Neutrophil (primary cell): Measurements from ENCODE around the gene TET1.
"Not testable (repeated sequence)": the region's sequence is repeated elsewhere in the genome, so short reads cannot be mapped to it uniquely, and the experiment has no call there.

Experiments used
- H3K27ac ChIP-seq: fragments of 200-600 bp; sonication (generic); 2 replicates; pipeline ENCODE4 v1.5.1; 2016; ENCODE audit warnings: mild to moderate bottlenecking, moderate library complexity
- H3K27me3 ChIP-seq: fragments of 200-600 bp; sonication (generic); 2 replicates; pipeline ENCODE4 v1.6.0; 2016; ENCODE audit warnings: mild to moderate bottlenecking
- H3K36me3 ChIP-seq: fragments of 200-600 bp; sonication (generic); 2 replicates; pipeline ENCODE4 v1.5.1; 2017
- H3K4me1 ChIP-seq, 2 experiments: fragments of 200-600 bp in 1 of 2; sonication (generic) in 1 of 2; 1 replicate in 1 of 2; 2 replicates in 1 of 2; pipeline versions ENCODE4 v1.5.1 to v1.6.1; 2013 to 2016; ENCODE audit warnings: low read depth in 1 of 2, low read length in 1 of 2, mild to moderate bottlenecking in 1 of 2, moderate library complexity in 1 of 2; ENCODE audit not compliant: control insufficient read depth in 1 of 2, insufficient read depth in 1 of 2
- H3K4me3 ChIP-seq, 2 experiments: fragments of 200-600 bp in 1 of 2; sonication (generic) in 1 of 2; 1 replicate in 1 of 2; 2 replicates in 1 of 2; pipeline ENCODE4 v1.5.1; 2013 to 2016; ENCODE audit warnings: low read depth in 1 of 2, low read length in 1 of 2, mild to moderate bottlenecking in 1 of 2, moderate library complexity in 1 of 2
- H3K9me3 ChIP-seq: fragments of 200-600 bp; sonication (generic); 2 replicates; pipeline ENCODE4 v1.5.1; 2016
- TF ChIP-seq, protein P1 (sequence below): fragments of 200-600 bp; sonication (generic); IDR thresholded peaks from 2 replicates; pipeline ENCODE4 v1.5.1; 2016; ENCODE audit warnings: antibody characterized with exemption

The TET1 gene

DNA sequence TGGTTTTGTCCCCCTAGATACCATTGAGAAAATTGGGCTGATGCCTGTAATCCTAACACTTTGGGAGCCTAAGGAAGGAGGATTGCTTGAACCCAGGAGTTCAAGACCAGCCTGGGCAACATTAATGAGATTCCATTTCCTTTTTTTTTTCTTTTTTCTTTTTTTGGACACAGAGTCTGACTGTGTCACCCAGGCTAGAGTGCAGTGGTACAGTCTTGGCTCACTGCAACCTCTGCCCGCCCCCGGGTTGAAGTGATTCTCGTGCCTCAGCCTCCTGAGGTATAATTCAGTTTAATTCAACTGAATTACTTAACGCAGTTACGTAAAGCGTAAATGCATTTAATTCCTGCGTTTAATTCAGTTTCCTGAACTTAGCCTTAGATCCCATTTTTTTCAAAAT lies 174.2 kb downstream of the TET1 start:
- no peaks in the 10 kb centered on the region for H3K9me3 ChIP-seq
- no peaks in the 10 kb centered on the region for H3K27me3 ChIP-seq
- peaks cover 75% of the 10 kb centered on the region for H3K36me3 ChIP-seq
- no peak overlapping the region for H3K27ac ChIP-seq
- H3K4me1 ChIP-seq, result no peaks in the 10 kb centered on the region
- no peak overlapping the region for H3K4me3 ChIP-seq
- TF ChIP-seq, protein P1, sequence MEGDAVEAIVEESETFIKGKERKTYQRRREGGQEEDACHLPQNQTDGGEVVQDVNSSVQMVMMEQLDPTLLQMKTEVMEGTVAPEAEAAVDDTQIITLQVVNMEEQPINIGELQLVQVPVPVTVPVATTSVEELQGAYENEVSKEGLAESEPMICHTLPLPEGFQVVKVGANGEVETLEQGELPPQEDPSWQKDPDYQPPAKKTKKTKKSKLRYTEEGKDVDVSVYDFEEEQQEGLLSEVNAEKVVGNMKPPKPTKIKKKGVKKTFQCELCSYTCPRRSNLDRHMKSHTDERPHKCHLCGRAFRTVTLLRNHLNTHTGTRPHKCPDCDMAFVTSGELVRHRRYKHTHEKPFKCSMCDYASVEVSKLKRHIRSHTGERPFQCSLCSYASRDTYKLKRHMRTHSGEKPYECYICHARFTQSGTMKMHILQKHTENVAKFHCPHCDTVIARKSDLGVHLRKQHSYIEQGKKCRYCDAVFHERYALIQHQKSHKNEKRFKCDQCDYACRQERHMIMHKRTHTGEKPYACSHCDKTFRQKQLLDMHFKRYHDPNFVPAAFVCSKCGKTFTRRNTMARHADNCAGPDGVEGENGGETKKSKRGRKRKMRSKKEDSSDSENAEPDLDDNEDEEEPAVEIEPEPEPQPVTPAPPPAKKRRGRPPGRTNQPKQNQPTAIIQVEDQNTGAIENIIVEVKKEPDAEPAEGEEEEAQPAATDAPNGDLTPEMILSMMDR, result no peak

DNA sequence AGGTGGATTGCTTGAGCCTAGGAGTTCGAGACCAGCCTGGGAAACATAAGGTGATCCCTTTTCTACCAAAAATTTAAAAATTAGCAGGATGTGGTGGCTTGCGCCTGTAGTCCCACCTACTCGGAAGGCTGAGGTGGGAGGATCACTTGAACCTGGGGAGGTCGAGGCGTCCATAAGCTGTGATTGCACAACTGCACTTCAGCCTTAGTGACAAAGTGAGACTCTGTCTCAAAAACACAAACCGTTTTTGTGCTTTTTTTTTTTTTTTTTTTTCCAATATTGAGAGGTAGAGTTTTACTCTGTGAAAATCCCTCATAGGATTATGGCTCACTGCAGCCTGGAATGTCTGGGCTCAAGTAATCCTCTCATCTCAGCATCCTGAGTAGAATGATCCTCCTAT lies 175.0 kb downstream of the TET1 start:
- Histone ChIP-seq H3K36me3 (peaks cover 78% of the 10 kb centered on the region), H3K9me3 (no peaks in the 10 kb centered on the region), H3K4me3 (no peak overlapping the region), H3K4me1 (no peaks in the 10 kb centered on the region), H3K27me3 (no peaks in the 10 kb centered on the region), H3K27ac (no peak overlapping the region)
- TF ChIP-seq, protein P1, result no peak

DNA sequence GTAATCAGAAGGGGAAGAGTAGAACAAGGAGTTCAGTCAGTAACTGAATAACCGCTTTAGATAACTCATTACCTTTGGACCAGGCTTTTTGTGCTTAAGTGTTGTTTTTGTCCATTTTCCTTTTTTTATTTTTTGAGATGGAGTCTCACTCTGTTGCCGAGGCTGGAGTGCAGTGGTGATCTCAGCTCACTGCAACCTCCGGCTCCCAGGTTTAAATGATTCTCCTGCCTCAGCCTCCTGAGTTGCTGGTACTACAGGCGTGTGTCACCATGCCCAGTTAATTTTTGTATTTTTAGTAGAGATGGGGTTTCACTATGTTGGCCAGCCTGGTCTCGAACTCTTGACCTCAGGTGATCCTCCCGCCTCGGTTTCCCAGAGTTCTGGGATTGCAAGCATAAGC lies 175.6 kb downstream of the TET1 start:
- not testable (repeated sequence) for H3K4me3 ChIP-seq, H3K4me1 ChIP-seq, H3K9me3 ChIP-seq, H3K27ac ChIP-seq, H3K27me3 ChIP-seq
- H3K36me3 ChIP-seq, result peaks cover 76% of the 10 kb centered on the region

DNA sequence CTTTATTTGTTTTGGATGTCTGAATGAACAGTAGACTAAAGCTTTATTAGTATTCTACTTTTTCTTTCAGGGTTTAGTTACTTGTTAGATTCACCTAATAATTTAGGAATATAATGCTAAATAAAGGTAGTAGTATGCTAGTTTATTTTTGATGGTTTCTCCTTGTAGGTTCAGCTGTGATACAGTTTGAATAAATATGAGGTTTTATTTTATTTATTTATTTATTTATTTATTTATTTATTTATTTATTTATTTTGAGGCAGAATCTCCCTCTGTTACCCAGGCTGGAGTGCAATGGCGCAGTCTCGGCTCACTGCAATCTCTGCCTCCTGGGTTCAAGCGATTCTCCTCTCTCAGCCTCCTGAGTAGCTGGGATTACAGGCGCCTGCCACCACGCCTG lies 180.5 kb downstream of the TET1 start:
- H3K27ac ChIP-seq, H3K4me3 ChIP-seq, H3K4me1 ChIP-seq, H3K27me3 ChIP-seq, H3K9me3 ChIP-seq: not testable (repeated sequence)
- H3K36me3 ChIP-seq, result peaks cover 90% of the 10 kb centered on the region

DNA sequence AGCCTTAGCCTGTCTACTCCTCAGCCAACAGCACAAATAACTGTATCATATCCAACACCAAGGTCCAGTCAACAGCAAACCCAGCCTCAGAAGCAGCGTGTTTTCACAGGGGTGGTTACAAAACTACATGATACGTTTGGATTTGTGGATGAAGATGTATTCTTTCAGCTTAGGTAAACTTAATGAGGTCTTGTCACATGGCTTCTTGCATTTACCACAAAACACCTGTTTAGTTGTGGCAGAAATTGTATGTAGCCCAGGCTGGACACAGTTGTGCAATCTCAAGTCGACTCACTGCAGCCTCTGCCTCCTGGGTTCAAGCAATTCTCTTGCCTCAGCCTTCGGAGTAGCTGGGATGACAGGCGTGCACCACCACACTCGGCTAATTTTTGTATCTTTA lies 182.3 kb downstream of the TET1 start:
- Histone ChIP-seq H3K27ac (no peak overlapping the region), H3K4me1 (no peaks in the 10 kb centered on the region), H3K27me3 (no peaks in the 10 kb centered on the region), H3K36me3 (peaks cover 92% of the 10 kb centered on the region), H3K4me3 (no peak overlapping the region), H3K9me3 (no peaks in the 10 kb centered on the region)
- TF ChIP-seq, protein P1, result no peak
